Hematopoietic multipotent progenitor cell treated with erythropoietin and hydrocortisone succinate and interleukin-3 and kit ligand, for 15 days (in vitro differentiated cells): Measurements from ENCODE around the gene VSTM2L.
A peak's percentile ranks its signal among the peaks of the same experiment; 100 is the strongest.

Experiments
- DNase-seq: peaks from one replicate; pipeline ENCODE4 v3.0.0-alpha.2; 2015; ENCODE audit warnings: low spot score

Gene VSTM2L

GRCh38 chr20:37899105-37900045 lies 3.6 kb upstream of the VSTM2L start:
- no peak for DNase-seq

GRCh38 chr20:37901240-37901639 lies 1.7 kb upstream of the VSTM2L start:
- no peak for DNase-seq

- DNase-seq: peak; percentile 47
These were observed 1.0 kb upstream of the VSTM2L start for GRCh38 chr20:37901654-37902503.

DNA sequence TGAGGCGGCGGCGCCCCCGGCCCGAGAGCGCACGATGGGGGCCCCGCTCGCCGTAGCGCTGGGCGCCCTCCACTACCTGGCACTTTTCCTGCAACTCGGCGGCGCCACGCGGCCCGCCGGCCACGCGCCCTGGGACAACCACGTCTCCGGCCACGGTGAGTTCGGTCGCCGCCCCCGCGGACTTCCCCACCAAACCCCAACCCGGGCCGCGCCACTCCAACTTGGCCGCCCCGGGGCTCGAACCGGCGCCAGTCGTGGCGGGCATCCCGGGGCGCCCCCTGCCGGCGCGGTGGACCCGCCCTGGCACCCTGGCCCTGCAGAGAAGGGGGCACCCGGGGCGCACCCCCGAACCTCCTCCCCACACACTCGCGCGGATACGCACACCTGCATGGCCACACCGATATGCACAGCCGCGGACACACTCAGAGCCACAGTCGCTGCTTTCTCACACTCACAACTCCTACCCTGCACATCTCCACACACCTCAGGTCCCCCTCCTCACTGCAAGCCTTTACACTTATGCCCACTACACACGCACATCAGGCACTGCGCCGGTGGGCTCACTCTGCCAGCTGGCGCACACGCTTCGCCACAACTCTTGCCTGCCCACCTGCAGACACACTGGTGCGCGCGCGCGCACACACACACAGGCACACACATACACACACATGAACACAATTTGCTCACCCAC lies 535 bp downstream of the VSTM2L start:
- no peak for DNase-seq

- no peak for DNase-seq
These were observed 1.2 kb downstream of the VSTM2L start for GRCh38 chr20:37904008-37904642.

DNA sequence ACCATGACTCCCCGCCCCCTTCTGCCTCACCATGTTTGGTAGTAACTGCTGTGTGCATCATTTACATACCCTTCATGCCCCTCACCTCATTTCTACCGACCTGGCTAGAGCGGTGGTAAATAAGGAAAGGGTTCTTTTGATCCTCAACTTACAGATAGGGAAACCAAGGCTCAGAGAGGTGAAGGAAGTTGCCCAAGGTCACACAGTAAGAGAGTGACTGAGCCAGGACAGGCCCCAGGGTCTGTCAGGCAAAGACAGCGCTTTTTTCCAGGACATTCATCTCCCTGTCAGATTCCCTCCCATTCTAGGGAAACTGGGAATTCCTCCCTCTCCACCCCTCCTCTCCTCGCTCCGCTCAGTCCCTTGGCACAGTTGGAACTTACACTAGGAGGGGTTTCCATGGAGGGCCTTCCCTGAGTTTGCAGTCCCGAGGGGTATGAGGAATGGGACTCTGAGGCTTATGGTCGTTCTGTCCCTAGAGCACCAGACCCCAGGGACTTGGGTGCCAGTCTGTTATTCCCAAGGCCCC lies 2.0 kb downstream of the VSTM2L start:
- DNase-seq: no peak

GRCh38 chr20:37905671-37906613 lies 3.0 kb downstream of the VSTM2L start:
- DNase-seq: no peak

DNA sequence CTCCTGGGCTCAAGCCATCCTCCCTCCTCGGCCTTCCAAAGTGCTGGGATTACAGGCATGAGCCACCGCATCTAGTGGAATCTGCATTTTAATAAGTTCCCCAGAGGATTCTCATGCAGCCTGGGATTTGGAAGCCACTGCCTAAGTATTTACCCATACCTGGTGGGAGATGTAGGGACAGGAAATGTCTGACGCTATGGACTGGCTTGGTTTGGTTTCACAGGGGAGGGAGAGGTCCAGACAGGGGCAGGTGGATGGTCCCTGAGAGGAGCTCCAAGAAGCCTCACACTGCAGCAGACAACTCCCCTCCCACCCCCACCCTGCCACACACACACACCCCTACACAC lies 4.4 kb downstream of the VSTM2L start:
- no peak for DNase-seq

DNA sequence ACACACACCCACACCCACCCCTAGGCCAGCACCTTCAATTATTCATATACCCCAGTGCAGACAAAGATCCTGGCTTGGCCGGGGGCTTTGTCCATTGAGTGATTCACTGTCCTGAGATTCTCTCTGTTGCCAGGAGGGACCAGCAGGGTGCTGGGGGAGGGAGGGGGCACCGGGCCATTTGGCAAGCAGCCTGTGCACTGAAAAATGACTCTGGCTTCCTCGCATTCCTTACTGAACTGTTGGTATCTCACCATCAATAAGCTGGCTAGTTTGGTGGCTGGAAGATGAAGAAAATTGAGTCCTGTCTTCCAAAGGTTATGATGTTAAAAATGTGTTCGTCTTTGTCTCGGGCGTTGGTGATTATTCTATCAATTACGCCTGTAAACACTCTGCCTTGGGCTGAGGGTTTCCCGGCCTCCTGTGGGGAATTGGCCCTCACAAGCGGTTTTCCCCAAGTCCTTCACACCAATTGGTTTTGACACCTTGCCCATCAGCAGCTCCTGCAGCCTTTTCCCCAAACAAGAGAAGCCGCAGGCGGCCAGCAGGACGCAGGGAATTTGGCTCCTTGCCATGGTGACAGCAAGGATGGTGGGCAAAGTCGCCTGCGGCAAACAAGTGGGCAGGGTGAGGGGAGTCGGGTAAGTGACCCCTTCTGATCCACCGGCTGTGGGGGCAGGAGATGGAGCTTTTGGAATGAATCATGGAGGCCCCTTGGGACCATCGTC lies 4.9 kb downstream of the VSTM2L start:
- DNase-seq: no peak

- DNase-seq: no peak
These were observed 8.3 kb downstream of the VSTM2L start for GRCh38 chr20:37911261-37911660.

- no peak for DNase-seq
These were observed 8.9 kb downstream of the VSTM2L start for GRCh38 chr20:37911838-37912281.

- no peak for DNase-seq
These were observed 9.9 kb downstream of the VSTM2L start for GRCh38 chr20:37912874-37913273.

DNA sequence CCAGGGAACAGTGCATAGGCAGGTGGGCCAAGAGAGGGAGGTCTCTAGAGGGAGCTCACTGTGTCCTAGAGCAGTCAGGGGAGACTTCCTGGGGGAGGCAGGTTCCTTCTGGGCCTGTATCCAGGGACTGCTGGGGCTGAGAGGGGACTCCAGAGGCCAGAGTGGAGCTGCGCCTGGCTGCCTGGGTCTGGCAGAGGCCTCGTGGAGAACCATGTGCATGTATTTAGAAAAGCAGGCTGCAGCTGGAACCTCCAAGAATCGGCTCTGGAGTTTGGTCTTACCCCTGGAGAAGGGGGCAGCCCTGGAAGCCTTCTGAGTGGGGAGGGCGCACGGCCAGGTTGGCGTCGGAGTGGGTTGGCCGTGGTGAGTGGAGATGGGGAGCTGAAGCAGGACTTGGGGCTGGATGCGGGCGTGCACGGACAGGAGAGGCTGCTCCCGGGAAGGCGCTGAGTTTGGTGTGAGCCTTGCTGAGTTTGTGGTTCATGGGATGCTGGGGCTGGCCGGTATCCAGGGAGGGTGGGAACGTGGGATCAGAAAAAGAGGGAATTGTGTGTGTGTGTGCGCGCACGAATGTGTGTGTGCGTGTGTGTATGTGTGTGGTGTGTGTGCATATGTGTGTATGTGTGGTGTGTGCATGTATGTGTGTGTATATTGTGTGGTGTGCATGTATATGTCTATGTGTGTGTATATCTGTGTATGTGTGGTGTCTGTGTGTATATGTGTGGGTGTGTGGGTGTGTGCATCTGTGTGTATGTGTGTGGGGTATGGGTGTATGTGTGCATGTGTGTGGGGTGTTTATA lies 10.8 kb downstream of the VSTM2L start:
- DNase-seq: no peak

DNA sequence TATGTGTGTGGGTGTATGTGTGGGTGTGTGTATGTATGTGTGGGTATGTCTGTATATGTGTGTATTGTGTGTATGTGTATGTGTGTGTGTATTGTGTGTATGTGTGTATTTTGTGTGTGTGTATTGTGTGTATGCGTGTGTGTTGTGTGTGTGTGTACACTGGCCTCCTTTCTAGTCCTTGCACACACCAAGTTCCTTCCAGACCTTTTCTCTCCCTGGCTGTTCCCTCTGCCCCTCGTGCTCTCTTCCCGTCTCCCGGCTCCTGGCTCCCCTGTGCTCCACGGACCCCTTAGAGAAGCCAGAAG lies 11.4 kb downstream of the VSTM2L start:
- no peak for DNase-seq

GRCh38 chr20:37914672-37915433 lies 11.9 kb downstream of the VSTM2L start:
- DNase-seq: no peak

- no peak for DNase-seq
These were observed 12.5 kb downstream of the VSTM2L start for GRCh38 chr20:37915434-37915787.

GRCh38 chr20:37915800-37916570 lies 13.1 kb downstream of the VSTM2L start:
- no peak for DNase-seq

GRCh38 chr20:37917461-37917860 lies 14.5 kb downstream of the VSTM2L start:
- DNase-seq: no peak
